Embryonic facial prominence (tissue), 1 donor: ENCODE data around the gene ANKS1B.
"Not testable (repeated sequence)": the region's sequence is repeated elsewhere in the genome, so short reads cannot be mapped to it uniquely, and the experiment has no call there.

Source experiments
- DNase-seq: peaks from one replicate; pipeline ENCODE4 v3.0.0-alpha.2; 2016; ENCODE audit errors: extremely low spot score

Gene ANKS1B

GRCh38 chr12:99019798-99020197 lies 964.9 kb downstream of the ANKS1B start:
- DNase-seq, result no peak

- DNase-seq, result no peak
Observed at GRCh38 chr12:99017971-99018370, 966.8 kb downstream of the ANKS1B start.

- no peak for DNase-seq
Observed at GRCh38 chr12:99009654-99010296, 975.0 kb downstream of the ANKS1B start.

- no peak for DNase-seq
Observed at GRCh38 chr12:99005601-99006000, 979.1 kb downstream of the ANKS1B start.

- no peak for DNase-seq
Observed at GRCh38 chr12:99004799-99005466, 979.8 kb downstream of the ANKS1B start.

- DNase-seq, result no peak
Observed at GRCh38 chr12:99002731-99003130, 982.0 kb downstream of the ANKS1B start.

GRCh38 chr12:99002156-99002555 lies 982.6 kb downstream of the ANKS1B start:
- DNase-seq, result no peak

GRCh38 chr12:98999559-98999958 lies 985.2 kb downstream of the ANKS1B start:
- DNase-seq, result no peak

- DNase-seq, result peak; percentile 31
Observed at GRCh38 chr12:98998697-98999299, 985.9 kb downstream of the ANKS1B start.

- no peak for DNase-seq
Observed at GRCh38 chr12:98997899-98998298, 986.8 kb downstream of the ANKS1B start.

- DNase-seq, result no peak
Observed at GRCh38 chr12:98990648-98991047, 994.1 kb downstream of the ANKS1B start.

GRCh38 chr12:98985156-98985555 lies 999.6 kb downstream of the ANKS1B start:
- DNase-seq, result no peak

GRCh38 chr12:98983647-98984046 lies 1001.1 kb downstream of the ANKS1B start:
- no peak for DNase-seq

GRCh38 chr12:98980508-98980907 lies 1004.2 kb downstream of the ANKS1B start:
- DNase-seq, result no peak

- no peak for DNase-seq
Observed at GRCh38 chr12:98977186-98977585, 1007.5 kb downstream of the ANKS1B start.

GRCh38 chr12:98974767-98975381 lies 1009.9 kb downstream of the ANKS1B start:
- DNase-seq, result no peak

- DNase-seq, result no peak
Observed at GRCh38 chr12:98973395-98973794, 1011.3 kb downstream of the ANKS1B start.

- DNase-seq, result no peak
Observed at GRCh38 chr12:98970950-98971349, 1013.8 kb downstream of the ANKS1B start.

GRCh38 chr12:98970210-98970609 lies 1014.5 kb downstream of the ANKS1B start:
- DNase-seq, result no peak

GRCh38 chr12:98968896-98969295 lies 1015.8 kb downstream of the ANKS1B start:
- no peak for DNase-seq

GRCh38 chr12:98957135-98957534 lies 1027.6 kb downstream of the ANKS1B start:
- not testable (repeated sequence) for DNase-seq

GRCh38 chr12:98955284-98955683 lies 1029.5 kb downstream of the ANKS1B start:
- no peak for DNase-seq

GRCh38 chr12:98954506-98954905 lies 1030.2 kb downstream of the ANKS1B start:
- no peak for DNase-seq
